ENCODE measurements around the gene MEF2B. TPM values are rescaled to one million over a fixed set of nuclear protein-coding genes. Genes with fewer than 3 reads are reported as not detected.
"Not testable (repeated sequence)": the region's sequence is repeated elsewhere in the genome, so short reads cannot be mapped to it uniquely, and the experiment has no call there.

MEF2B gene
- total RNA-seq, 1 donor from 2014 or later: 2.8 TPM

- intact Hi-C loops (cut with micrococcal nuclease): no loop called here
Measured at GRCh38 chr19:19133985-19134384, 36.1 kb downstream of the MEF2B start.

GRCh38 chr19:19132912-19133311, 37.2 kb downstream of the MEF2B start:
- intact Hi-C loops (cut with micrococcal nuclease): no loop called here

- intact Hi-C loops (cut with micrococcal nuclease): no loop called here
Measured at GRCh38 chr19:19131989-19132388, 38.1 kb downstream of the MEF2B start.

- intact Hi-C loops (cut with micrococcal nuclease): no loop called here
Measured at GRCh38 chr19:19126102-19126501, 44.0 kb downstream of the MEF2B start.

- intact Hi-C loops (cut with micrococcal nuclease): no loop called here
Measured at GRCh38 chr19:19123386-19123785, 46.7 kb downstream of the MEF2B start.

- intact Hi-C loops (cut with micrococcal nuclease): no loop called here
Measured at GRCh38 chr19:19122902-19123301, 47.2 kb downstream of the MEF2B start.

- intact Hi-C loops (cut with micrococcal nuclease): no loop called here
Measured at GRCh38 chr19:19121371-19121770, 48.7 kb downstream of the MEF2B start.

GRCh38 chr19:19120308-19121231, 49.5 kb downstream of the MEF2B start:
- intact Hi-C loops (cut with micrococcal nuclease): no loop called here

GRCh38 chr19:19119325-19120237, 50.5 kb downstream of the MEF2B start:
- intact Hi-C loops (cut with micrococcal nuclease): loop anchor here (5.0 kb wide), 1 partner anchor 67 kb away; no protein-coding TSS in a partner anchor

GRCh38 chr19:19115954-19116353, 54.1 kb downstream of the MEF2B start:
- intact Hi-C loops (cut with micrococcal nuclease): loop anchor here (5.0 kb wide), 1 partner anchor 64 kb away; no protein-coding TSS in a partner anchor

- intact Hi-C loops (cut with micrococcal nuclease): loop anchor here (5.0 kb wide), 1 partner anchor 116 kb away; no protein-coding TSS in a partner anchor
Measured at GRCh38 chr19:19113040-19113626, 56.9 kb downstream of the MEF2B start.

GRCh38 chr19:19111967-19112580, 58.0 kb downstream of the MEF2B start:
- intact Hi-C loops (cut with micrococcal nuclease): loop anchor here (5.0 kb wide), 1 partner anchor 115 kb away; no protein-coding TSS in a partner anchor

GRCh38 chr19:19111136-19111835, 58.8 kb downstream of the MEF2B start:
- intact Hi-C loops (cut with micrococcal nuclease): loop anchor here (5.0 kb wide), 1 partner anchor 114 kb away; no protein-coding TSS in a partner anchor

- intact Hi-C loops (cut with micrococcal nuclease): loop anchor here (5.0 kb wide), 1 partner anchor 113 kb away; no protein-coding TSS in a partner anchor
Measured at GRCh38 chr19:19110410-19111135, 59.5 kb downstream of the MEF2B start.

GRCh38 chr19:19109601-19110000, 60.5 kb downstream of the MEF2B start:
- intact Hi-C loops (cut with micrococcal nuclease): no loop called here

- intact Hi-C loops (cut with micrococcal nuclease): no loop called here
Measured at GRCh38 chr19:19107654-19108053, 62.4 kb downstream of the MEF2B start.

GRCh38 chr19:19106938-19107337, 63.1 kb downstream of the MEF2B start:
- intact Hi-C loops (cut with micrococcal nuclease): not testable (repeated sequence)

- intact Hi-C loops (cut with micrococcal nuclease): no loop called here
Measured at GRCh38 chr19:19106056-19106551, 64.0 kb downstream of the MEF2B start.

GRCh38 chr19:19105365-19106055, 64.6 kb downstream of the MEF2B start:
- intact Hi-C loops (cut with micrococcal nuclease): no loop called here
